Liver (tissue), 9 donors: ENCODE measurements around the gene ZCCHC4. TPM values are rescaled to one million over a fixed set of nuclear protein-coding genes. Genes with fewer than 3 reads are reported as not detected.

Experiments used
- DNase-seq: peaks from one replicate; pipeline ENCODE4 v3.0.0-alpha.2; 2017; ENCODE audit warnings: low spot score
- H3K27ac ChIP-seq, 2 donors: one replicate each; pipeline ENCODE4 v1.7.0; 2013; ENCODE audit warnings: inconsistent platforms in 2 of 2, low read length in 2 of 2, control low read depth in 1 of 2, low read depth in 1 of 2, mild to moderate bottlenecking in 1 of 2
- H3K27me3 ChIP-seq, 4 donors: one replicate each; pipeline versions ENCODE4 v1.6.1 to v1.7.0; 2013; ENCODE audit warnings: low read length in 3 of 4, inconsistent platforms in 1 of 4, mild to moderate bottlenecking in 1 of 4, moderate library complexity in 1 of 4; ENCODE audit not compliant: control insufficient read depth in 4 of 4, insufficient read depth in 4 of 4
- H3K36me3 ChIP-seq, 4 donors: one replicate each; pipeline versions ENCODE4 v1.6.1 to v1.7.0; 2013; ENCODE audit warnings: low read length in 3 of 4, mild to moderate bottlenecking in 3 of 4, low read depth in 1 of 4, moderate library complexity in 1 of 4; ENCODE audit not compliant: control insufficient read depth in 4 of 4, insufficient read depth in 3 of 4
- H3K4me1 ChIP-seq, 4 donors: one replicate each; pipeline versions ENCODE4 v1.6.1 to v1.7.0; 2013; ENCODE audit warnings: low read length in 3 of 4, mild to moderate bottlenecking in 3 of 4, moderate library complexity in 1 of 4; ENCODE audit not compliant: control insufficient read depth in 4 of 4, insufficient read depth in 4 of 4
- H3K4me3 ChIP-seq, 3 donors: one replicate each; pipeline versions ENCODE4 v1.6.1 to v1.7.0; 2013; ENCODE audit warnings: low read length in 3 of 3, control low read depth in 1 of 3, low read depth in 1 of 3, mild to moderate bottlenecking in 1 of 3
- H3K9ac ChIP-seq, 2 donors: one replicate each; pipeline ENCODE4 v1.7.0; 2013; ENCODE audit warnings: low read length in 2 of 2, mild to moderate bottlenecking in 2 of 2, moderate library complexity in 2 of 2, control low read depth in 1 of 2, low read depth in 1 of 2
- H3K9me3 ChIP-seq, 4 donors: one replicate each; pipeline versions ENCODE4 v1.6.1 to v1.7.0; 2013; ENCODE audit warnings: low read length in 3 of 4; ENCODE audit not compliant: control insufficient read depth in 4 of 4
- FOXA1 ChIP-seq: IDR thresholded peaks from 2 replicates; pipeline ENCODE4 v1.6.1; 2016; ENCODE audit warnings: antibody characterized with exemption
- FOXA2 ChIP-seq: IDR thresholded peaks from 2 replicates; pipeline ENCODE4 v1.6.1; 2016; ENCODE audit warnings: antibody characterized with exemption
- GABPA ChIP-seq, 2 donors: IDR thresholded peaks in 1 of 2; conservative IDR thresholded peaks in 1 of 2; 2 replicates each; pipeline ENCODE4 v1.6.1; 2016; ENCODE audit warnings: antibody characterized with exemption in 2 of 2, mild to moderate bottlenecking in 1 of 2, moderate library complexity in 1 of 2
- HNF4A ChIP-seq, 2 donors: conservative IDR thresholded peaks; 2 replicates each; pipeline ENCODE4 v1.6.1; 2016; ENCODE audit warnings: antibody characterized with exemption in 2 of 2, mild to moderate bottlenecking in 2 of 2
- JUND ChIP-seq, 2 donors: IDR thresholded peaks; 2 replicates each; pipeline ENCODE4 v1.6.1; 2016; ENCODE audit warnings: antibody characterized with exemption in 2 of 2
- NR2F2 ChIP-seq: IDR thresholded peaks from 2 replicates; pipeline ENCODE4 v1.6.1; 2016; ENCODE audit warnings: antibody characterized with exemption
- RXRA ChIP-seq, 2 donors: IDR thresholded peaks; 2 replicates each; pipeline ENCODE4 v1.6.1; 2017 to 2018; ENCODE audit warnings: antibody characterized with exemption in 2 of 2, mild to moderate bottlenecking in 1 of 2
- SP1 ChIP-seq: IDR thresholded peaks from 2 replicates; pipeline ENCODE4 v1.6.1; 2018; ENCODE audit warnings: antibody characterized with exemption, mild to moderate bottlenecking
- TAF1 ChIP-seq: conservative IDR thresholded peaks from 2 replicates; pipeline ENCODE4 v1.6.1; 2016; ENCODE audit warnings: antibody characterized with exemption, mild to moderate bottlenecking
- YY1 ChIP-seq: IDR thresholded peaks from 2 replicates; pipeline ENCODE4 v1.6.1; 2016; ENCODE audit warnings: antibody characterized with exemption, mild to moderate bottlenecking
- WGBS: extraction: QIAGEN DNeasy Blood & Tissue Kit; methylation state at CpG from one replicate; pipeline ENCODE4 v1.1.7; 2013; 5-methylcytosine and 5-hydroxymethylcytosine counted together
- polyA plus RNA-seq, 2 donors: library from polyadenylated mRNA; stranded (reverse) in 1 of 2; unstranded in 1 of 2; fragments of 200-250 nt in 1 of 2; fragments of >200 nt in 1 of 2; fragmentation: Nextera tagmentation in 1 of 2; extraction: Ambion mirVana in 1 of 2; gene quantifications; one replicate each; pipeline versions ENCODE4 v1.2.1 to v1.2.3, GENCODE V29; 2013 to 2015
- total RNA-seq, 2 donors: library from RNA; depleted of rRNA; stranded (reverse); fragments of >200 nt; gene quantifications; one replicate each; pipeline ENCODE4 v1.2.3, GENCODE V29; 2014
- TF ChIP-seq, protein P1 (sequence below): IDR thresholded peaks from 2 replicates; pipeline ENCODE4 v1.6.1; 2016; ENCODE audit warnings: antibody characterized with exemption
- TF ChIP-seq, protein P2 (sequence below): fragments of 150-350 bp; IDR thresholded peaks from 2 replicates; pipeline ENCODE4 v1.5.1; 2017; ENCODE audit warnings: improper control_type of control experiment, low read depth, low read length; ENCODE audit not compliant: missing input control
- TF ChIP-seq, protein P3 (sequence below): IDR thresholded peaks from 2 replicates; pipeline ENCODE4 v1.6.1; 2016; ENCODE audit warnings: antibody characterized with exemption, mild to moderate bottlenecking
- TF ChIP-seq, protein P4 (sequence below): IDR thresholded peaks from 2 replicates; pipeline ENCODE4 v1.6.1; 2016; ENCODE audit warnings: antibody characterized with exemption
- donor health status: healthy.
- donor health status: healthy.
- donor health status: healthy.
- donor health status: healthy.
- donor health status: healthy.

The ZCCHC4 gene
- total and polyA plus RNA-seq, 4 donors, result 2.1 to 7.4 (median 4.6) TPM

DNA sequence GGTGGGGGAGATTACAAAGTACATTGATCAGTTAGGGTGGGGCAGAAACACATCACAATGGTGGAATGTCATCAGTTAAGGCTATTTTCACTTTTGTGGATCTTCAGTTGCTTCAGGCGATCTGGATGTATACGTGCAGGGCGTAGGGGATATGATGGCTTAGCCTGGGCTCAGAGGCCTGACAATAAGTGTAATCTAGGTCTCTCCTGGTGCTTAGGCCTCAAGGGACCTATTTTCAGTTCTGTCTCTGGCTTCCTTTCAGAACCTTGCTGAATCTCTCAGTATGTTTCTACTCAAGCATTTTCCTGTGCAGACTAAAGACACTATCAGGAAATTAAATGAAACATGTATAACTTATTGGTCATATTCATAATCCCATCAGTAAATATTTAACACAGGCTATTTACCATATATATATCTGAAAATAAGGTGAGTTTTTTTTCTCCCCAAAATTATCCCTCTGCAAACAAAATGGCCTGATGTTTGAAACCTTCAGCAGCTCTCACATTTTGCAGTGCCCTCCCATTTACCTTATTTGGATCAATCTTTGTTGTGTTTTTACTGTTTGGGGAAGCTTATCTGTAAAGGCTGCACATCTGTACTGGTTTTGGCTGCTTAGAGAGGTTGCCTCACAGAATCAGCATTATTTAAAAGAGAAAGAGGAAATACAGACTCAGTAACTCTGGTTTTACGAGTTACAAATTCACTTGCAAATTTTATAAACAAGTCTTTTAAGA, 2.3 kb upstream of the ZCCHC4 start:
- Histone ChIP-seq H3K9me3 (no peaks in the 10 kb centered on the region), H3K4me3 (no peak overlapping the region), H3K27ac (no peak overlapping the region), H3K9ac (no peak overlapping the region), H3K36me3 (no peaks in the 10 kb centered on the region), H3K4me1 (peaks cover 5 to 20% (median 8%) of the 10 kb centered on the region in 4 donors), H3K27me3 (peaks cover 0 to 2% (median 0%) of the 10 kb centered on the region in 4 donors)
- WGBS, result 87% methylated on average over 4 of the region's 4 CpGs
- DNase-seq, result no peak
- TF ChIP-seq, protein P1, sequence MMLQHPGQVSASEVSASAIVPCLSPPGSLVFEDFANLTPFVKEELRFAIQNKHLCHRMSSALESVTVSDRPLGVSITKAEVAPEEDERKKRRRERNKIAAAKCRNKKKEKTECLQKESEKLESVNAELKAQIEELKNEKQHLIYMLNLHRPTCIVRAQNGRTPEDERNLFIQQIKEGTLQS, result no peak
- TF ChIP-seq, protein P2, sequence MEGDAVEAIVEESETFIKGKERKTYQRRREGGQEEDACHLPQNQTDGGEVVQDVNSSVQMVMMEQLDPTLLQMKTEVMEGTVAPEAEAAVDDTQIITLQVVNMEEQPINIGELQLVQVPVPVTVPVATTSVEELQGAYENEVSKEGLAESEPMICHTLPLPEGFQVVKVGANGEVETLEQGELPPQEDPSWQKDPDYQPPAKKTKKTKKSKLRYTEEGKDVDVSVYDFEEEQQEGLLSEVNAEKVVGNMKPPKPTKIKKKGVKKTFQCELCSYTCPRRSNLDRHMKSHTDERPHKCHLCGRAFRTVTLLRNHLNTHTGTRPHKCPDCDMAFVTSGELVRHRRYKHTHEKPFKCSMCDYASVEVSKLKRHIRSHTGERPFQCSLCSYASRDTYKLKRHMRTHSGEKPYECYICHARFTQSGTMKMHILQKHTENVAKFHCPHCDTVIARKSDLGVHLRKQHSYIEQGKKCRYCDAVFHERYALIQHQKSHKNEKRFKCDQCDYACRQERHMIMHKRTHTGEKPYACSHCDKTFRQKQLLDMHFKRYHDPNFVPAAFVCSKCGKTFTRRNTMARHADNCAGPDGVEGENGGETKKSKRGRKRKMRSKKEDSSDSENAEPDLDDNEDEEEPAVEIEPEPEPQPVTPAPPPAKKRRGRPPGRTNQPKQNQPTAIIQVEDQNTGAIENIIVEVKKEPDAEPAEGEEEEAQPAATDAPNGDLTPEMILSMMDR, result no peak
- no peak for TF ChIP-seq RXRA (IDR thresholded peaks at IDR 0.05)
- TF ChIP-seq SP1, result no peak
- no peak for TF ChIP-seq FOXA2
- TF ChIP-seq GABPA (IDR thresholded peaks at IDR 0.05 in 1 of 2, conservative IDR thresholded peaks at IDR 0.05 in 1 of 2), result no peak
- no peak for TF ChIP-seq TAF1
- TF ChIP-seq FOXA1, result no peak
- TF ChIP-seq HNF4A (conservative IDR thresholded peaks at IDR 0.05), result no peak
- TF ChIP-seq, protein P3, sequence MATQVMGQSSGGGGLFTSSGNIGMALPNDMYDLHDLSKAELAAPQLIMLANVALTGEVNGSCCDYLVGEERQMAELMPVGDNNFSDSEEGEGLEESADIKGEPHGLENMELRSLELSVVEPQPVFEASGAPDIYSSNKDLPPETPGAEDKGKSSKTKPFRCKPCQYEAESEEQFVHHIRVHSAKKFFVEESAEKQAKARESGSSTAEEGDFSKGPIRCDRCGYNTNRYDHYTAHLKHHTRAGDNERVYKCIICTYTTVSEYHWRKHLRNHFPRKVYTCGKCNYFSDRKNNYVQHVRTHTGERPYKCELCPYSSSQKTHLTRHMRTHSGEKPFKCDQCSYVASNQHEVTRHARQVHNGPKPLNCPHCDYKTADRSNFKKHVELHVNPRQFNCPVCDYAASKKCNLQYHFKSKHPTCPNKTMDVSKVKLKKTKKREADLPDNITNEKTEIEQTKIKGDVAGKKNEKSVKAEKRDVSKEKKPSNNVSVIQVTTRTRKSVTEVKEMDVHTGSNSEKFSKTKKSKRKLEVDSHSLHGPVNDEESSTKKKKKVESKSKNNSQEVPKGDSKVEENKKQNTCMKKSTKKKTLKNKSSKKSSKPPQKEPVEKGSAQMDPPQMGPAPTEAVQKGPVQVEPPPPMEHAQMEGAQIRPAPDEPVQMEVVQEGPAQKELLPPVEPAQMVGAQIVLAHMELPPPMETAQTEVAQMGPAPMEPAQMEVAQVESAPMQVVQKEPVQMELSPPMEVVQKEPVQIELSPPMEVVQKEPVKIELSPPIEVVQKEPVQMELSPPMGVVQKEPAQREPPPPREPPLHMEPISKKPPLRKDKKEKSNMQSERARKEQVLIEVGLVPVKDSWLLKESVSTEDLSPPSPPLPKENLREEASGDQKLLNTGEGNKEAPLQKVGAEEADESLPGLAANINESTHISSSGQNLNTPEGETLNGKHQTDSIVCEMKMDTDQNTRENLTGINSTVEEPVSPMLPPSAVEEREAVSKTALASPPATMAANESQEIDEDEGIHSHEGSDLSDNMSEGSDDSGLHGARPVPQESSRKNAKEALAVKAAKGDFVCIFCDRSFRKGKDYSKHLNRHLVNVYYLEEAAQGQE, result no peak
- TF ChIP-seq JUND (IDR thresholded peaks at IDR 0.05), result no peak
- no peak for TF ChIP-seq YY1
- TF ChIP-seq, protein P4, sequence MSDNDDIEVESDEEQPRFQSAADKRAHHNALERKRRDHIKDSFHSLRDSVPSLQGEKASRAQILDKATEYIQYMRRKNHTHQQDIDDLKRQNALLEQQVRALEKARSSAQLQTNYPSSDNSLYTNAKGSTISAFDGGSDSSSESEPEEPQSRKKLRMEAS, result no peak
- no peak for TF ChIP-seq NR2F2

DNA sequence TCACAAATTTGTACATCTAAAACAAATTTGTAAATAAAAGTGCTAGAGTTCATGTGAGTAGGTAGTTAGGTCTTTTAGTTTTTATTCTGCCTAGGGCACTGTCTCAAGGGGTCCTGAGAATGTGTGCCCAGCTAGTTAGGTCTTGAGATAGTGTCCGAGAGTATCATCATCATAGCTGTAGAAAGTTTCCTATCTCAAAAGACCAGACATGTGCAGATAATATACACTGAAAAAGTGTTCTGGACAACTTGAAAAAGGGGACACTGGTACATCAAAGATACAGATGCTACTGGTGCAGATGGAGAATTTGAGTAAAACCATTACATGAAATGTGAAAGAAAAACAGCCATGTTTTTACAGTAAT, 1.8 kb upstream of the ZCCHC4 start:
- WGBS, result 81% methylated on average over 1 of the region's 1 CpG
- Histone ChIP-seq H3K9ac (no peak overlapping the region), H3K4me3 (no peak overlapping the region), H3K27me3 (peaks cover 0 to 2% (median 0%) of the 10 kb centered on the region in 4 donors), H3K9me3 (no peaks in the 10 kb centered on the region), H3K4me1 (peaks cover 5 to 20% (median 8%) of the 10 kb centered on the region in 4 donors), H3K27ac (no peak overlapping the region), H3K36me3 (peaks cover 0 to 2% (median under 1%) of the 10 kb centered on the region in 4 donors)
- no peak for TF ChIP-seq SP1
- DNase-seq, result no peak
